SJCRH30 (cell line): ENCODE data around the gene IL17RE. TPM values are rescaled to one million over a fixed set of nuclear protein-coding genes. Genes with fewer than 3 reads are reported as not detected.
A peak's percentile ranks its signal among the peaks of the same experiment; 100 is the strongest.
"Not testable (repeated sequence)": the region's sequence is repeated elsewhere in the genome, so short reads cannot be mapped to it uniquely, and the experiment has no call there.

ENCODE experiments used
- DNase-seq, 2 experiments: peaks; one replicate each; pipeline ENCODE4 v3.0.0-alpha.2; 2015 to 2020
- H3K27ac ChIP-seq: fragments of 250-450 bp; sonication (Bioruptor Pico); 2 replicates; pipeline ENCODE4 v1.5.1; 2020; ENCODE audit warnings: mild to moderate bottlenecking, moderate library complexity
- H3K27me3 ChIP-seq: fragments of 250-450 bp; sonication (Bioruptor Pico); 2 replicates; pipeline ENCODE4 v1.5.1; 2020; ENCODE audit warnings: mild to moderate bottlenecking, moderate library complexity
- H3K36me3 ChIP-seq: fragments of 250-450 bp; sonication (Bioruptor Pico); 2 replicates; pipeline ENCODE4 v1.5.1; 2020; ENCODE audit warnings: mild to moderate bottlenecking, moderate library complexity
- H3K4me1 ChIP-seq: fragments of 250-450 bp; sonication (Bioruptor Pico); 2 replicates; pipeline ENCODE4 v1.5.1; 2020; ENCODE audit warnings: mild to moderate bottlenecking, moderate library complexity
- H3K4me3 ChIP-seq: fragments of 250-450 bp; sonication (Bioruptor Pico); 2 replicates; pipeline ENCODE4 v1.5.1; 2020; ENCODE audit warnings: mild to moderate bottlenecking, moderate library complexity
- H3K9me3 ChIP-seq: fragments of 250-450 bp; sonication (Bioruptor Pico); replicated peaks from 2 replicates; pipeline ENCODE4 v1.5.1; 2020; ENCODE audit warnings: mild to moderate bottlenecking, moderate library complexity
- total RNA-seq: library from RNA; depleted of rRNA; stranded (reverse); fragments of >200 nt; shearing (Covaris generic); gene quantifications from 2 replicates; pipeline ENCODE4 v1.2.3, GENCODE V29; 2014

IL17RE gene
- total RNA-seq, 1 experiment from 2014 or later = 0.12 TPM

GRCh38 chr3:9930804-9931418, 28.3 kb downstream of the IL17RE start:
- Histone ChIP-seq H3K4me1 (no peaks in the 10 kb centered on the region), H3K9me3 (no peaks in the 10 kb centered on the region), H3K27me3 (no peaks in the 10 kb centered on the region), H3K36me3 (no peaks in the 10 kb centered on the region), H3K4me3 (no peak overlapping the region), H3K27ac (no peak overlapping the region)
- no peak for DNase-seq

GRCh38 chr3:9932535-9932842, 29.8 kb downstream of the IL17RE start:
- H3K4me3 ChIP-seq = peak overlapping the region; percentile 92
- no peaks in the 10 kb centered on the region for H3K9me3 ChIP-seq
- no peaks in the 10 kb centered on the region for H3K36me3 ChIP-seq
- no peaks in the 10 kb centered on the region for H3K4me1 ChIP-seq
- H3K27ac ChIP-seq = peak overlapping the region; percentile 56
- no peaks in the 10 kb centered on the region for H3K27me3 ChIP-seq
- DNase-seq = no peak

DNA sequence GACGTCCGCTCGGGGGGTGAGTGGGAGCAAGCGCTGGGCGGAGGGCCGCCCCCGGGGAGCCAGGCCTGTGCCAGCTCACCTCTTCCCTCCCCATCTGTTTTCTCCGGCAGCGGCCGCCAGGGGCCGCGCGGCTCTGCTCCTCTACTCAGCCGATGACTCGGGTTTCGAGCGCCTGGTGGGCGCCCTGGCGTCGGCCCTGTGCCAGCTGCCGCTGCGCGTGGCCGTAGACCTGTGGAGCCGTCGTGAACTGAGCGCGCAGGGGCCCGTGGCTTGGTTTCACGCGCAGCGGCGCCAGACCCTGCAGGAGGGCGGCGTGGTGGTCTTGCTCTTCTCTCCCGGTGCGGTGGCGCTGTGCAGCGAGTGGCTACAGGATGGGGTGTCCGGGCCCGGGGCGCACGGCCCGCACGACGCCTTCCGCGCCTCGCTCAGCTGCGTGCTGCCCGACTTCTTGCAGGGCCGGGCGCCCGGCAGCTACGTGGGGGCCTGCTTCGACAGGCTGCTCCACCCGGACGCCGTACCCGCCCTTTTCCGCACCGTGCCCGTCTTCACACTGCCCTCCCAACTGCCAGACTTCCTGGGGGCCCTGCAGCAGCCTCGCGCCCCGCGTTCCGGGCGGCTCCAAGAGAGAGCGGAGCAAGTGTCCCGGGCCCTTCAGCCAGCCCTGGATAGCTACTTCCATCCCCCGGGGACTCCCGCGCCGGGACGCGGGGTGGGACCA, 30.4 kb downstream of the IL17RE start:
- DNase-seq = peak; percentile 89 to 90
- Histone ChIP-seq H3K27ac (peak overlapping the region; percentile 56), H3K27me3 (no peaks in the 10 kb centered on the region), H3K36me3 (no peaks in the 10 kb centered on the region), H3K4me1 (no peaks in the 10 kb centered on the region), H3K9me3 (no peaks in the 10 kb centered on the region), H3K4me3 (peak overlapping the region; percentile 92)

GRCh38 chr3:9933561-9934234, 31.1 kb downstream of the IL17RE start, which contains the start of gene CRELD1:
Gene CRELD1 (plus strand): TSS chr3:9933834. CDS start chr3:9934439, 605 bp downstream.
- peak; percentile 94 to 96 for DNase-seq
- H3K4me1 ChIP-seq = no peaks in the 10 kb centered on the region
- peak within 1 kb of the TSS; percentile 56 for H3K27ac ChIP-seq
- no peaks in the 10 kb centered on the region for H3K27me3 ChIP-seq
- no peaks in the 10 kb centered on the region for H3K9me3 ChIP-seq
- no peaks in the 10 kb centered on the region for H3K36me3 ChIP-seq
- H3K4me3 ChIP-seq = peak within 1 kb of the TSS; percentile 92

DNA sequence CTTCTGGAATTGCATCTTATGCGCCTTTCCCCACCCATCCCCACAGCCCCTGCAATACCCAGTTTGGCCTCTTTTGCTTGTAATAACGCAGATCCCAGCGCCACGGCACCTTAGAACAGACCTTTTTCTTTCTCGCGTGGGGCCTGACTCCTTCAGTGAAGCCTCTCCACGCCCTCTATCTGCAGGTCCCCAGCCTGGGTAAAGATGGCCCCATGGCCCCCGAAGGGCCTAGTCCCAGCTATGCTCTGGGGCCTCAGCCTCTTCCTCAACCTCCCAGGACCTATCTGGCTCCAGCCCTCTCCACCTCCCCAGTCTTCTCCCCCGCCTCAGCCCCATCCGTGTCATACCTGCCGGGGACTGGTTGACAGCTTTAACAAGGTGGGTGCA, 31.6 kb downstream of the IL17RE start:
- H3K27ac ChIP-seq = peak overlapping the region; percentile 56
- H3K36me3 ChIP-seq = no peaks in the 10 kb centered on the region
- H3K4me3 ChIP-seq = peak overlapping the region; percentile 92
- no peaks in the 10 kb centered on the region for H3K27me3 ChIP-seq
- peak in 1 of 2 experiments; percentile 37 for DNase-seq
- H3K9me3 ChIP-seq = no peaks in the 10 kb centered on the region
- H3K4me1 ChIP-seq = no peaks in the 10 kb centered on the region

- H3K9me3 ChIP-seq = no peaks in the 10 kb centered on the region
- H3K27me3 ChIP-seq = no peaks in the 10 kb centered on the region
- DNase-seq = no peak
- no peak overlapping the region for H3K27ac ChIP-seq
- H3K36me3 ChIP-seq = no peaks in the 10 kb centered on the region
- no peaks in the 10 kb centered on the region for H3K4me1 ChIP-seq
- H3K4me3 ChIP-seq = no peak overlapping the region
Measured at GRCh38 chr3:9934993-9935392, 32.3 kb downstream of the IL17RE start.

GRCh38 chr3:9935966-9936510, 33.4 kb downstream of the IL17RE start:
- Histone ChIP-seq H3K27me3 (no peaks in the 10 kb centered on the region), H3K4me1 (no peaks in the 10 kb centered on the region), H3K4me3 (no peak overlapping the region), H3K9me3 (no peaks in the 10 kb centered on the region), H3K27ac (no peak overlapping the region), H3K36me3 (no peaks in the 10 kb centered on the region)
- no peak for DNase-seq

- no peak for DNase-seq
- Histone ChIP-seq H3K9me3 (no peaks in the 10 kb centered on the region), H3K36me3 (no peaks in the 10 kb centered on the region), H3K4me1 (no peaks in the 10 kb centered on the region), H3K27me3 (no peaks in the 10 kb centered on the region), H3K4me3 (no peak overlapping the region), H3K27ac (no peak overlapping the region)
Measured at GRCh38 chr3:9937486-9938238, 35.0 kb downstream of the IL17RE start.

- H3K4me3 ChIP-seq = no peak overlapping the region
- H3K9me3 ChIP-seq = no peaks in the 10 kb centered on the region
- H3K36me3 ChIP-seq = no peaks in the 10 kb centered on the region
- no peaks in the 10 kb centered on the region for H3K4me1 ChIP-seq
- no peaks in the 10 kb centered on the region for H3K27me3 ChIP-seq
- H3K27ac ChIP-seq = no peak overlapping the region
- DNase-seq = no peak
Measured at GRCh38 chr3:9938966-9939365, 36.3 kb downstream of the IL17RE start.

GRCh38 chr3:9939906-9940305, 37.3 kb downstream of the IL17RE start:
- not testable (repeated sequence) for H3K36me3 ChIP-seq, H3K4me3 ChIP-seq, DNase-seq, H3K4me1 ChIP-seq, H3K27ac ChIP-seq, H3K9me3 ChIP-seq, H3K27me3 ChIP-seq

DNA sequence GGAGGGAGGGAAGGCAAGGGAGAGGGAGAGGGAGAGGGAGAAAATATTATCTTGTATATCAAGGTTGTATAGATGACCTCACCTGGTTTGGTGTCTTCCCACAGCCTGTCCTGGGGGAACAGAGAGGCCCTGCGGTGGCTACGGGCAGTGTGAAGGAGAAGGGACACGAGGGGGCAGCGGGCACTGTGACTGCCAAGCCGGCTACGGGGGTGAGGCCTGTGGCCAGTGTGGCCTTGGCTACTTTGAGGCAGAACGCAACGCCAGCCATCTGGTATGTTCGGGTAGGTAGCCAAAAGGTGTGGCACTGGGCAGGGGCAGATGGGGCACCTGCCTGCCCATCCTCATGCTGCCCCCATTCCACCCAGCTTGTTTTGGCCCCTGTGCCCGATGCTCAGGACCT, 38.1 kb downstream of the IL17RE start:
- Histone ChIP-seq H3K4me1 (no peaks in the 10 kb centered on the region), H3K27ac (no peak overlapping the region), H3K27me3 (no peaks in the 10 kb centered on the region), H3K36me3 (no peaks in the 10 kb centered on the region), H3K4me3 (no peak overlapping the region), H3K9me3 (no peaks in the 10 kb centered on the region)
- DNase-seq = no peak

- Histone ChIP-seq H3K4me1 (no peaks in the 10 kb centered on the region), H3K9me3 (no peaks in the 10 kb centered on the region), H3K27me3 (no peaks in the 10 kb centered on the region), H3K4me3 (no peak overlapping the region), H3K36me3 (no peaks in the 10 kb centered on the region), H3K27ac (no peak overlapping the region)
- DNase-seq = no peak
Measured at GRCh38 chr3:9942164-9942563, 39.5 kb downstream of the IL17RE start.

DNA sequence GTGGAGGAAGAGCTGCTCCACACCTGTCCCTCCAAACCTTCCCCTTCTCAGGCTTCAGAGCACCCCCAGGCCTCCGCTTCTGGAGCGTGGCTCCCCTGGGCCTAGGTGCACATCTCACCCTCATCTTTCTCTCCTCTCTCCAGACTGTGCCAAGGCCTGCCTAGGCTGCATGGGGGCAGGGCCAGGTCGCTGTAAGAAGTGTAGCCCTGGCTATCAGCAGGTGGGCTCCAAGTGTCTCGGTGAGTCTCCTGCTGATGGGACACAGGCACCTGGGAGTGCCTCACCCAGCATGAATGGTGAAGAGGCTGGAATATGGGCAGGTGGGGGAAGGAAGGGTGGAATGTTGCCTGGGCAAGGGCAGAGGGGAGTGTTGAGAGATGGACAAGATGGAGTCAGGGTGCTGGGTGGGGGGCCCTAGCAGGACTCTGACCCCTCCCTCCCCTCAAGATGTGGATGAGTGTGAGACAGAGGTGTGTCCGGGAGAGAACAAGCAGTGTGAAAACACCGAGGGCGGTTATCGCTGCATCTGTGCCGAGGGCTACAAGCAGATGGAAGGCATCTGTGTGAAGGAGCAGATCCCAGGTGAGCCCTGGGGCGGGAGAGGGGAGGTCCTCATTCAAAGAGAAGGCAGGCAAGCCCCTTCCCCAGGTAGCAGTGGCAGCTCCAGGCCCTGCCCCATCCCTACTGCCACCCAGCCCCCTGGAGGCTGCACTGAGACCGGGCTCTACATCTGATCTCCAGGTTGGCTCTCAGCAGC, 40.5 kb downstream of the IL17RE start:
- no peak for DNase-seq
- no peaks in the 10 kb centered on the region for H3K27me3 ChIP-seq
- H3K9me3 ChIP-seq = no peaks in the 10 kb centered on the region
- H3K36me3 ChIP-seq = no peaks in the 10 kb centered on the region
- no peaks in the 10 kb centered on the region for H3K4me1 ChIP-seq
- no peak overlapping the region for H3K27ac ChIP-seq
- H3K4me3 ChIP-seq = no peak overlapping the region

DNA sequence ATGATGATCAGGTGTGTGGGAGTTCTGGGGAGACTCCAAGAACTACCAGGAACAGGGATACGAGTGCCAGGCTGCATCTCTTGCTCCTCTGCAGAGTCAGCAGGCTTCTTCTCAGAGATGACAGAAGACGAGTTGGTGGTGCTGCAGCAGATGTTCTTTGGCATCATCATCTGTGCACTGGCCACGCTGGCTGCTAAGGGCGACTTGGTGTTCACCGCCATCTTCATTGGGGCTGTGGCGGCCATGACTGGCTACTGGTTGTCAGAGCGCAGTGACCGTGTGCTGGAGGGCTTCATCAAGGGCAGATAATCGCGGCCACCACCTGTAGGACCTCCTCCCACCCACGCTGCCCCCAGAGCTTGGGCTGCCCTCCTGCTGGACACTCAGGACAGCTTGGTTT, 41.6 kb downstream of the IL17RE start:
- H3K27ac ChIP-seq = no peak overlapping the region
- H3K27me3 ChIP-seq = no peaks in the 10 kb centered on the region
- no peaks in the 10 kb centered on the region for H3K36me3 ChIP-seq
- H3K4me3 ChIP-seq = no peak overlapping the region
- H3K4me1 ChIP-seq = no peaks in the 10 kb centered on the region
- no peaks in the 10 kb centered on the region for H3K9me3 ChIP-seq
- no peak for DNase-seq
